GM23338 (cell line): ENCODE results near the gene SAAL1. TPM values are rescaled to one million over a fixed set of nuclear protein-coding genes. Genes with fewer than 3 reads are reported as not detected.

ENCODE experiments used
- ATAC-seq: fragments of 200-7000 bp; cut with Tn5 transposase; 3 replicates; pipeline ENCODE4 v1.9.1; 2020
- DNase-seq: peaks from one replicate; pipeline ENCODE4 v3.0.0-alpha.2; 2015; ENCODE audit warnings: low spot score
- H2AFZ ChIP-seq: fragments of 200-600 bp; sonication (generic); 2 replicates; pipeline ENCODE4 v1.8.0; 2016; ENCODE audit warnings: antibody characterized with exemption, mild to moderate bottlenecking, moderate library complexity
- H3F3A ChIP-seq: fragments of 200-600 bp; sonication (generic); replicated peaks from 2 replicates; pipeline ENCODE4 v1.8.0; 2017; ENCODE audit warnings: antibody characterized with exemption, mixed run types, low read depth
- H3K27ac ChIP-seq: fragments of 200-600 bp; sonication (generic); 2 replicates; pipeline ENCODE4 v1.6.1; 2016; ENCODE audit warnings: low read depth
- H3K27me3 ChIP-seq: fragments of 200-600 bp; sonication (generic); 2 replicates; pipeline ENCODE4 v1.8.0; 2016; ENCODE audit warnings: mild to moderate bottlenecking, mixed run types, moderate library complexity; ENCODE audit not compliant: insufficient read depth
- H3K36me3 ChIP-seq: fragments of 200-600 bp; sonication (generic); 2 replicates; pipeline ENCODE4 v1.8.0; 2016; ENCODE audit warnings: mild to moderate bottlenecking; ENCODE audit not compliant: insufficient read depth
- H3K4me1 ChIP-seq: fragments of 200-600 bp; sonication (generic); 2 replicates; pipeline ENCODE4 v1.8.0; 2016; ENCODE audit warnings: mild to moderate bottlenecking, moderate library complexity; ENCODE audit not compliant: insufficient read depth
- H3K4me2 ChIP-seq: fragments of 200-600 bp; sonication (generic); 2 replicates; pipeline ENCODE4 v1.7.1; 2017; ENCODE audit warnings: mixed run types
- H3K4me3 ChIP-seq: fragments of 200-600 bp; sonication (generic); 2 replicates; pipeline ENCODE4 v1.6.1; 2016; ENCODE audit warnings: mixed run types
- H3K79me2 ChIP-seq: fragments of 200-600 bp; sonication (generic); replicated peaks from 2 replicates; pipeline ENCODE4 v1.8.0; 2017; ENCODE audit warnings: mild to moderate bottlenecking; ENCODE audit not compliant: insufficient read depth
- H3K9me2 ChIP-seq: fragments of 200-600 bp; sonication (generic); 2 replicates; pipeline ENCODE4 v1.8.0; 2017; ENCODE audit not compliant: insufficient read depth
- H4K20me1 ChIP-seq: fragments of 200-600 bp; sonication (generic); replicated peaks from 2 replicates; pipeline ENCODE4 v1.8.0; 2017; ENCODE audit warnings: mild to moderate bottlenecking; ENCODE audit not compliant: insufficient read depth
- H3K27ac Mint-ChIP-seq: 2 replicates; pipeline ENCODE4 v1.8.0; 2020; ENCODE audit warnings: inconsistent platforms, mild to moderate bottlenecking, moderate library complexity, mixed read lengths
- H3K27me3 Mint-ChIP-seq: 3 replicates; pipeline ENCODE4 v1.8.0; 2022; ENCODE audit warnings: low read depth, mild to moderate bottlenecking, moderate library complexity, mixed read lengths, inconsistent platforms; ENCODE audit not compliant: insufficient read depth, poor library complexity
- H3K36me3 Mint-ChIP-seq: 3 replicates; pipeline ENCODE4 v1.8.0; 2021; ENCODE audit warnings: low read depth, mild to moderate bottlenecking, inconsistent platforms, moderate library complexity, mixed read lengths
- H3K4me1 Mint-ChIP-seq: 3 replicates; pipeline ENCODE4 v1.8.0; 2020; ENCODE audit warnings: mild to moderate bottlenecking, inconsistent platforms, mixed read lengths
- H3K4me3 Mint-ChIP-seq: 3 replicates; pipeline ENCODE4 v1.8.0; 2021; ENCODE audit warnings: moderate library complexity, mild to moderate bottlenecking, inconsistent platforms, mixed read lengths
- H3K9me3 Mint-ChIP-seq: 3 replicates; pipeline ENCODE4 v1.8.0; 2020; ENCODE audit warnings: moderate library complexity, mild to moderate bottlenecking, inconsistent platforms, mixed read lengths
- CREB1 ChIP-seq: fragments of 250-450 bp; sonication (Bioruptor Pico); IDR thresholded peaks from 2 replicates; pipeline ENCODE4 v1.5.0; 2020; ENCODE audit warnings: low read depth, mild to moderate bottlenecking, moderate library complexity
- ETS1 ChIP-seq: IDR thresholded peaks from 2 replicates; pipeline ENCODE4 v1.6.1; 2016; ENCODE audit warnings: antibody characterized with exemption
- EZH2 ChIP-seq: fragments of 200-600 bp; sonication (generic); IDR thresholded peaks from one replicate; pipeline ENCODE4 v1.8.0; 2017; ENCODE audit warnings: antibody characterized with exemption, mild to moderate bottlenecking, low read depth; ENCODE audit not compliant: unreplicated experiment
- EZH2phosphoT487 ChIP-seq: fragments of 200-600 bp; sonication (generic); IDR thresholded peaks from one replicate; pipeline ENCODE4 v1.8.1; 2018; ENCODE audit warnings: antibody characterized with exemption; ENCODE audit not compliant: unreplicated experiment
- JUNB ChIP-seq: IDR thresholded peaks from one replicate; pipeline ENCODE4 v1.6.1; 2016; ENCODE audit warnings: antibody characterized with exemption; ENCODE audit not compliant: unreplicated experiment
- NANOG ChIP-seq: IDR thresholded peaks from 2 replicates; pipeline ENCODE4 v1.6.1; 2016; ENCODE audit warnings: antibody characterized with exemption, borderline replicate concordance
- POLR2AphosphoS5 ChIP-seq: IDR thresholded peaks from 2 replicates; pipeline ENCODE4 v1.6.1; 2016; ENCODE audit warnings: antibody characterized with exemption, low read depth
- REST ChIP-seq: IDR thresholded peaks from one replicate; pipeline ENCODE4 v1.6.1; 2018; ENCODE audit warnings: antibody characterized with exemption; ENCODE audit not compliant: unreplicated experiment
- STAT1 ChIP-seq: IDR thresholded peaks from one replicate; pipeline ENCODE4 v1.6.1; 2016; ENCODE audit warnings: antibody characterized with exemption; ENCODE audit not compliant: unreplicated experiment
- ZNF114 ChIP-seq: fragments of 250-450 bp; sonication (Bioruptor Pico); IDR thresholded peaks from 2 replicates; pipeline ENCODE4 v1.5.0; 2020; ENCODE audit warnings: mild to moderate bottlenecking, moderate library complexity
- ZNF331 ChIP-seq: fragments of 250-450 bp; sonication (Bioruptor Pico); IDR thresholded peaks from 2 replicates; pipeline ENCODE4 v1.5.0; 2020; ENCODE audit warnings: low read depth, mild to moderate bottlenecking, moderate library complexity
- polyA plus RNA-seq: library from polyadenylated mRNA; unstranded; fragments of >200 nt; fragmentation: Nextera tagmentation; extraction: Ambion mirVana; gene quantifications from 2 replicates; pipeline ENCODE4 v1.2.1, GENCODE V29; 2016
- total RNA-seq: library from RNA; depleted of rRNA; stranded (reverse); fragments of >200 nt; shearing (Covaris generic); gene quantifications from 2 replicates; pipeline ENCODE4 v1.2.3, GENCODE V29; 2014
- TF ChIP-seq, protein P1 (sequence below): fragments of 250-450 bp; sonication (Bioruptor Pico); IDR thresholded peaks from 2 replicates; pipeline ENCODE4 v1.5.0; 2020; ENCODE audit warnings: mild to moderate bottlenecking, moderate library complexity
- TF ChIP-seq, protein P2 (sequence below), 2 experiments: fragments of 200-600 bp in 1 of 2; sonication (generic) in 1 of 2; conservative IDR thresholded peaks; 2 replicates each; pipeline versions ENCODE4 v1.5.1 to v1.6.1; 2016 to 2017; ENCODE audit warnings: antibody characterized with exemption in 2 of 2, low read depth in 2 of 2, mild to moderate bottlenecking in 2 of 2, moderate library complexity in 1 of 2

Gene SAAL1
- total and polyA plus RNA-seq, 2 experiments from 2014 or later = 45.9 to 61.0 TPM

DNA sequence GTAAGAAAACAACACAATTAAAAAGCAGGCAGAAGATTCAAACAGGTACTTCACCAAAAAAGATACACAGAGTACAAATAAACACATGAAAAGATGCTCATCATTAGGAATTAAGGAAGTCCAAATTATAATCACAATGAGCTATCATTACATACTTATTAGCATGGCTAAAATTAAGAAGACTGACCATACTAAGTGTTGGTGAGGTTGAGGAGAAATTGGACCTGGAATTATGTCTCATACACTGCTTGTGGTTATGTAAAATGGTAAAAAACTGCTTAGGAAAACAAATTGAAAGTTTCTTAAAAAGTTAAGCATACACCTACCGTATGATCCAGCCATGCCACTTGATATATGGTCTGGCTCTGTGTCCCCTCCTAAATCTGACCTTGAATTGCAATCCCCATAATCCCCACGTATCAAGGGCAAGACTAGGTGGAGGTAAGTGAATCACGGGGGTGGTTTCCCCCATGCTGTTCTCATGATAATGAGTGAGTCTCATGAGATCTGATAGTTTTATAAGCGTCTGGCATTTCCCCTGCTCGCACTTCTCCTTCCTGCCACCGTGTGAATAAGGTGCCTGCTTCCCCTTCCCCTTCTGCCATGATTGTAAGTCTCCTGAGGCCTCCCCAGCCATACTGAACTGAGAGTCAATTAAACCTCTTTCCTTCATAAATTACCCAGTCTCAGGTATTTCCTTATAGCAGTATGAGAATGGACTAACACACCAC lies 4.8 kb downstream of the SAAL1 start:
- Mint-ChIP-seq H3K4me3 (no peak overlapping the region), H3K27me3 (no peaks in the 10 kb centered on the region), H3K4me1 (peaks cover 6% of the 10 kb centered on the region), H3K27ac (no peak overlapping the region), H3K36me3 (peaks cover 41% of the 10 kb centered on the region), H3K9me3 (no peaks in the 10 kb centered on the region)
- ATAC-seq = no peak
- Histone ChIP-seq H3K4me2 (no peak overlapping the region), H3F3A (no peaks in the 10 kb centered on the region), H3K4me1 (0 out of 2 replicates have a peak, but pooled peaks cover 4% of the 10 kb centered on the region), H3K36me3 (peaks cover 21% of the 10 kb centered on the region; the same call in 1 of the 2 replicates), H3K4me3 (no peak overlapping the region), H3K27ac (no peak overlapping the region), H3K9me2 (no peaks in the 10 kb centered on the region), H2AFZ (no peak overlapping the region), H3K27me3 (no peaks in the 10 kb centered on the region), H3K79me2 (peaks cover 95% of the 10 kb centered on the region), H4K20me1 (peaks cover 29% of the 10 kb centered on the region)
- no peak for TF ChIP-seq EZH2
- TF ChIP-seq, protein P1, sequence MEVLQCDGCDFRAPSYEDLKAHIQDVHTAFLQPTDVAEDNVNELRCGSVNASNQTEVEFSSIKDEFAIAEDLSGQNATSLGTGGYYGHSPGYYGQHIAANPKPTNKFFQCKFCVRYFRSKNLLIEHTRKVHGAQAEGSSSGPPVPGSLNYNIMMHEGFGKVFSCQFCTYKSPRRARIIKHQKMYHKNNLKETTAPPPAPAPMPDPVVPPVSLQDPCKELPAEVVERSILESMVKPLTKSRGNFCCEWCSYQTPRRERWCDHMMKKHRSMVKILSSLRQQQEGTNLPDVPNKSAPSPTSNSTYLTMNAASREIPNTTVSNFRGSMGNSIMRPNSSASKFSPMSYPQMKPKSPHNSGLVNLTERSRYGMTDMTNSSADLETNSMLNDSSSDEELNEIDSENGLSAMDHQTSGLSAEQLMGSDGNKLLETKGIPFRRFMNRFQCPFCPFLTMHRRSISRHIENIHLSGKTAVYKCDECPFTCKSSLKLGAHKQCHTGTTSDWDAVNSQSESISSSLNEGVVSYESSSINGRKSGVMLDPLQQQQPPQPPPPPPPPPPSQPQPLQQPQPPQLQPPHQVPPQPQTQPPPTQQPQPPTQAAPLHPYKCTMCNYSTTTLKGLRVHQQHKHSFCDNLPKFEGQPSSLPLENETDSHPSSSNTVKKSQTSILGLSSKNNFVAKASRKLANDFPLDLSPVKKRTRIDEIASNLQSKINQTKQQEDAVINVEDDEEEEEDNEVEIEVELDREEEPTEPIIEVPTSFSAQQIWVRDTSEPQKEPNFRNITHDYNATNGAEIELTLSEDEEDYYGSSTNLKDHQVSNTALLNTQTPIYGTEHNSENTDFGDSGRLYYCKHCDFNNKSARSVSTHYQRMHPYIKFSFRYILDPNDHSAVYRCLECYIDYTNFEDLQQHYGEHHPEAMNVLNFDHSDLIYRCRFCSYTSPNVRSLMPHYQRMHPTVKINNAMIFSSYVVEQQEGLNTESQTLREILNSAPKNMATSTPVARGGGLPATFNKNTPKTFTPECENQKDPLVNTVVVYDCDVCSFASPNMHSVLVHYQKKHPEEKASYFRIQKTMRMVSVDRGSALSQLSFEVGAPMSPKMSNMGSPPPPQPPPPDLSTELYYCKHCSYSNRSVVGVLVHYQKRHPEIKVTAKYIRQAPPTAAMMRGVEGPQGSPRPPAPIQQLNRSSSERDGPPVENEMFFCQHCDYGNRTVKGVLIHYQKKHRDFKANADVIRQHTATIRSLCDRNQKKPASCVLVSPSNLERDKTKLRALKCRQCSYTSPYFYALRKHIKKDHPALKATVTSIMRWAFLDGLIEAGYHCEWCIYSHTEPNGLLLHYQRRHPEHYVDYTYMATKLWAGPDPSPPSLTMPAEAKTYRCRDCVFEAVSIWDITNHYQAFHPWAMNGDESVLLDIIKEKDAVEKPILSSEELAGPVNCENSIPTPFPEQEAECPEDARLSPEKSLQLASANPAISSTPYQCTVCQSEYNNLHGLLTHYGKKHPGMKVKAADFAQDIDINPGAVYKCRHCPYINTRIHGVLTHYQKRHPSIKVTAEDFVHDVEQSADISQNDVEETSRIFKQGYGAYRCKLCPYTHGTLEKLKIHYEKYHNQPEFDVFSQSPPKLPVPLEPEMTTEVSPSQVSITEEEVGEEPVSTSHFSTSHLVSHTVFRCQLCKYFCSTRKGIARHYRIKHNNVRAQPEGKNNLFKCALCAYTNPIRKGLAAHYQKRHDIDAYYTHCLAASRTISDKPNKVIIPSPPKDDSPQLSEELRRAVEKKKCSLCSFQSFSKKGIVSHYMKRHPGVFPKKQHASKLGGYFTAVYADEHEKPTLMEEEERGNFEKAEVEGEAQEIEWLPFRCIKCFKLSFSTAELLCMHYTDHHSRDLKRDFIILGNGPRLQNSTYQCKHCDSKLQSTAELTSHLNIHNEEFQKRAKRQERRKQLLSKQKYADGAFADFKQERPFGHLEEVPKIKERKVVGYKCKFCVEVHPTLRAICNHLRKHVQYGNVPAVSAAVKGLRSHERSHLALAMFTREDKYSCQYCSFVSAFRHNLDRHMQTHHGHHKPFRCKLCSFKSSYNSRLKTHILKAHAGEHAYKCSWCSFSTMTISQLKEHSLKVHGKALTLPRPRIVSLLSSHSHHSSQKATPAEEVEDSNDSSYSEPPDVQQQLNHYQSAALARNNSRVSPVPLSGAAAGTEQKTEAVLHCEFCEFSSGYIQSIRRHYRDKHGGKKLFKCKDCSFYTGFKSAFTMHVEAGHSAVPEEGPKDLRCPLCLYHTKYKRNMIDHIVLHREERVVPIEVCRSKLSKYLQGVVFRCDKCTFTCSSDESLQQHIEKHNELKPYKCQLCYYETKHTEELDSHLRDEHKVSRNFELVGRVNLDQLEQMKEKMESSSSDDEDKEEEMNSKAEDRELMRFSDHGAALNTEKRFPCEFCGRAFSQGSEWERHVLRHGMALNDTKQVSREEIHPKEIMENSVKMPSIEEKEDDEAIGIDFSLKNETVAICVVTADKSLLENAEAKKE (CRISPR knock-in tag) = no peak
- no peak for TF ChIP-seq EZH2phosphoT487
- no peak for TF ChIP-seq POLR2AphosphoS5
- no peak for TF ChIP-seq CREB1 (CRISPR knock-in tag)
- TF ChIP-seq ZNF331 (CRISPR knock-in tag) = no peak
- no peak for TF ChIP-seq ETS1
- no peak for TF ChIP-seq ZNF114 (CRISPR knock-in tag)
- TF ChIP-seq REST = no peak
- no peak for TF ChIP-seq NANOG
- no peak for TF ChIP-seq JUNB
- TF ChIP-seq STAT1 = no peak
- TF ChIP-seq, protein P2, sequence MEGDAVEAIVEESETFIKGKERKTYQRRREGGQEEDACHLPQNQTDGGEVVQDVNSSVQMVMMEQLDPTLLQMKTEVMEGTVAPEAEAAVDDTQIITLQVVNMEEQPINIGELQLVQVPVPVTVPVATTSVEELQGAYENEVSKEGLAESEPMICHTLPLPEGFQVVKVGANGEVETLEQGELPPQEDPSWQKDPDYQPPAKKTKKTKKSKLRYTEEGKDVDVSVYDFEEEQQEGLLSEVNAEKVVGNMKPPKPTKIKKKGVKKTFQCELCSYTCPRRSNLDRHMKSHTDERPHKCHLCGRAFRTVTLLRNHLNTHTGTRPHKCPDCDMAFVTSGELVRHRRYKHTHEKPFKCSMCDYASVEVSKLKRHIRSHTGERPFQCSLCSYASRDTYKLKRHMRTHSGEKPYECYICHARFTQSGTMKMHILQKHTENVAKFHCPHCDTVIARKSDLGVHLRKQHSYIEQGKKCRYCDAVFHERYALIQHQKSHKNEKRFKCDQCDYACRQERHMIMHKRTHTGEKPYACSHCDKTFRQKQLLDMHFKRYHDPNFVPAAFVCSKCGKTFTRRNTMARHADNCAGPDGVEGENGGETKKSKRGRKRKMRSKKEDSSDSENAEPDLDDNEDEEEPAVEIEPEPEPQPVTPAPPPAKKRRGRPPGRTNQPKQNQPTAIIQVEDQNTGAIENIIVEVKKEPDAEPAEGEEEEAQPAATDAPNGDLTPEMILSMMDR (conservative IDR thresholded peaks at IDR 0.05; ENCODE audit: low read depth in 2 of 2) = no peak
- no peak for DNase-seq
